Smooth muscle cell of the brain vasculature (primary cell): ENCODE data around the gene TRPM8.
"Not testable (repeated sequence)": the region's sequence is repeated elsewhere in the genome, so short reads cannot be mapped to it uniquely, and the experiment has no call there.

Source experiments
- DNase-seq: peaks from one replicate; pipeline ENCODE4 v3.0.0-alpha.2; 2012; ENCODE audit warnings: low read depth, low spot score

TRPM8 gene

GRCh38 chr2:233917116-233917515 is at the start of gene TRPM8:
Gene TRPM8 (plus strand): TSS chr2:233917373. CDS start chr2:233926538, 9,165 bp downstream.
- no peak for DNase-seq

GRCh38 chr2:233867993-233868532 is 49.1 kb upstream of the TRPM8 start, which contains the start of gene MSL3B:
Gene MSL3B (minus strand): TSS chr2:233868386.
- DNase-seq = peak; percentile 10

- no peak for DNase-seq
These were observed 45.7 kb upstream of the TRPM8 start for GRCh38 chr2:233871432-233871831.

DNA sequence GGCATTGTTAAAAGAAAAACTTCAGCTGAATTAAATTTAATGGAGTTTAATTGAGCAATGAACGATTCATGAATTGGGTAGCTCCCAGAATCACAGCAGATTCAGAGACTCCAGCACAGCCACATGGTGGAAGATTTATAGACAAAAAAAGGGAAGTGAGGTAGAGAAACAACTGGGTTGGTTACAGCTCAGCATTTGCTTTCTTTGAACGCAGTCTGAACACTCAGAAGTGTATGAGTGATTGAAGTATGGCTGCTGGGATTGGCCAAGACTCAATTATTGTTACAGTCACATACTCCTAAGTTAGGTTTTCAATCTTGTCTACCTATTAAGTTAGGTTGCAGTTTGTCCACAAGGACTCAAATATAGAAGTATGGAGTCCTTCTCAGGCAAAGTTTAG is 45.0 kb upstream of the TRPM8 start:
- not testable (repeated sequence) for DNase-seq

GRCh38 chr2:233882353-233882752 is 34.8 kb upstream of the TRPM8 start:
- no peak for DNase-seq

- no peak for DNase-seq
These were observed 24.4 kb upstream of the TRPM8 start for GRCh38 chr2:233892793-233893192.

DNA sequence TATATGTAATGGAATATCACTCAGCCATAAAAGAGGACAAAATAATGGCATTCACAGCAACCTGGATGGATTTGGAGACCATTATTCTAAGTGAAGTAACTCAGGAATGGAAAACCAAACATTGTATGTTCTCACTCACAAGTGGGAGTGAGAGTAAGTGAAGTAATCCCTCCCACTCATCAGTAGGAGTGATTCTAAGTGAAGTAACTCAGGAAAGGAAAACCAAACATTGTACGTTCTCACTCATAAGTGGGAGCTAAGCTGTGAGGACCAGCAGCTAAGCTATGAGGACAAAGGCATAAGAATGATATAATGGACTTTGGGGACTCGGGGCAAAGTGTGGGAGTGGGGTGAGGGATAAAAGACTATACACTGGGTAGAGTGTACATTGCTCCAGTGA is 20.9 kb upstream of the TRPM8 start:
- not testable (repeated sequence) for DNase-seq

GRCh38 chr2:233901367-233901766 is 15.8 kb upstream of the TRPM8 start:
- no peak for DNase-seq

- DNase-seq = no peak
These were observed 15.3 kb upstream of the TRPM8 start for GRCh38 chr2:233901884-233902283.

DNA sequence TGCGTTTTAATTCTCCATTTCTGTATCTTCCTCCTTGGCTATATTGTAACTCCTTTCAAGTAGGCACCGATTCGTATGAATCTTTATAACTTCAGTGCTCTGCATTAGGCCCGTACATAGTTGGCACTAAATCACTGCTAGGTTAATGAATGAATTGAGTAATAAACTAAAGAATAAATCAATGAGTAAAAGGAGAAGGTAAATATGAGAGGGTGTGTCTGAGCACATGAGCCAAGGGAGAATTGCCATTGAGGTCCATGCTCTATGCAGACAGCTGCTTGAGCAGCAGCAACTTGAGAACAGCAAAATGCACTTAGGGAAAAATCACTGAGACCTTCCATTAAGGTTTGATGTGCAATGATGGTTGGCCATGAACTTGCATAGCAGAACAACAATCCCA is 11.2 kb upstream of the TRPM8 start:
- no peak for DNase-seq

DNA sequence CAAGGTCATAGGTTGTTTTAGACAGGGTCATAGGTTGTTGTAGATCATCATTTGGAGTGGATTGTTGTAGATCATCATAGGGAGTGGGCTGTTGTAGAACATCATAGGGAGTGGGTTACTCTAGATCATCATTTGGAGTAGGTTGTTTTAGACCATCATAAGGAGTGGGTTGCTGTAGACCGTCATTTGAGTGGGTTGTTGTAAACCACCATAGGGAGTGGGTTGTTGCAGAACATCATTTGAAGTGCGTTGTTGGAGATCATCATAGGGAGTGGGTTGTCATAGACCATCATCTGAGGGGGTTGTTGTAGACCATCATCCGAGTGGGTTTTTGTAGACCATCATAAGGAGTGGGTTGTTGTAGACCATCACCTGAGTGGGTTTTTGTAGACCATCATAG is 9.5 kb upstream of the TRPM8 start:
- no peak for DNase-seq

- DNase-seq = peak; percentile 13
These were observed 4.3 kb upstream of the TRPM8 start for GRCh38 chr2:233912691-233913423.

DNA sequence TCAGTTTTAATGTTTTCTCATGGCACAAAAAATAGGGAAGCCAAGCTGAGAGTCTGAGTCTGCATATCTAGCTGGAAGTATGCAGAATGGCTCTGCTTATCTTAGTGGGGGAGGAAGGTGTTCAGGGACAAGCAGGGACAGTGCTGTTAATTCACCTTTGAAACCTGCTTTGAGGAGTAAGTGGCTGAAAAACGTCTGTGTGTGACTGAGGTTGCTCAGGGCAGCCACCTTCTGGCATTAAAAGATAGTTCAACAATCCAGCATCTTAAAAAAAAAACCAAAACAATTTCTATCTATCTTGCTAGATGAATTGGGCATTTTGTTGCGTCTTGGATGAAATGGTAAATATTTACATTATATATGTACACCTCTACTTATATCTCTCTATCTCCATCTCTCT is 2.0 kb upstream of the TRPM8 start:
- DNase-seq = no peak

GRCh38 chr2:233919319-233919718 is 2.1 kb downstream of the TRPM8 start:
- DNase-seq = no peak

- DNase-seq = no peak
These were observed 2.8 kb downstream of the TRPM8 start for GRCh38 chr2:233919938-233920337.

- DNase-seq = no peak
These were observed 5.3 kb downstream of the TRPM8 start for GRCh38 chr2:233922471-233922870.

- no peak for DNase-seq
These were observed 8.2 kb downstream of the TRPM8 start for GRCh38 chr2:233925402-233925801.

DNA sequence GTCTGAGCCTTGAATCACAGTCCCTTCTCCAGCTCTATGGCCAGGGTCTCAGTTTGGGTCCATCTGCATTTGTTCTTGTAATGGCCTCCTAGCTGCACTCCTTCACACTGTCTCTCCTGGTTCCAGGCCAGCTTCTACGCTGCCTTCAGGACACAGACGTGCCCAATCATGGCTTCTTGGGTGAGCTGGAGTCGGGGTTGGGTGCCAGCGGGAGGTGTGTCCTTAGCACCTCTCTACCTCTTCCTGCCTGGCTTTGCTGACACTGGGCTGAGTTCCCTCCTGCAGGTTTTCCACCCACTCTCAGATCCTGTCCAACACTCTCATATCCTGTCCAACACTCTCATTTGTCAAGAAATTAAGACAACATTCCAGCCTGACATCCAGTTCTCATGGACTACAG is 9.6 kb downstream of the TRPM8 start:
- DNase-seq = no peak

- no peak for DNase-seq
These were observed 11.6 kb downstream of the TRPM8 start for GRCh38 chr2:233928594-233929351.

- no peak for DNase-seq
These were observed 12.3 kb downstream of the TRPM8 start for GRCh38 chr2:233929352-233930022.

DNA sequence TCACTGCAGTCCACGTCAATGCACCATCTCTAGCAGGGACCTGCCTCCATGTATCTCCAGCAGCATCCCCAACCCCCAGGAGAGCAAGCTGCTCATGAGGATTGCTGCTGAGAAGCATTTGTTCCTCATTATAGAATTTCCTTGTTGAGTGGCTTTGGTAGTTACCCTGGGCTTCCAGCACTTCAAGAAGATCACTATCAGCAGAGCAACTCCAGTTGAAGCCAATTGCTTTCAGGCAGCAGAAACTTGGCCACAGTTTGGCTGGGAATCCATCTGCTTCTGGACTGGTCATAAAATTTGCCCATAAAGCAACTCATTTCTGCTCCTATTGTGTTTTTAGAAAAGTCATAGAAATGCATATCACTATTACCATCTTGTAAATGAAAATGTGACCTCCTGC is 17.4 kb downstream of the TRPM8 start:
- no peak for DNase-seq

- no peak for DNase-seq
These were observed 18.3 kb downstream of the TRPM8 start for GRCh38 chr2:233935426-233935825.
